Activated CD4-positive, alpha-beta T cell treated with anti-CD3 and anti-CD28 coated beads, Interleukin-2, amount 50 U/mL, for 1 hour (primary cell): Measurements from ENCODE around the gene GSX1.
"Not testable (repeated sequence)": the region's sequence is repeated elsewhere in the genome, so short reads cannot be mapped to it uniquely, and the experiment has no call there.

ENCODE experiments used
- DNase-seq: peaks from one replicate; pipeline ENCODE4 v3.0.0-alpha.2; 2020

The GSX1 gene

DNA sequence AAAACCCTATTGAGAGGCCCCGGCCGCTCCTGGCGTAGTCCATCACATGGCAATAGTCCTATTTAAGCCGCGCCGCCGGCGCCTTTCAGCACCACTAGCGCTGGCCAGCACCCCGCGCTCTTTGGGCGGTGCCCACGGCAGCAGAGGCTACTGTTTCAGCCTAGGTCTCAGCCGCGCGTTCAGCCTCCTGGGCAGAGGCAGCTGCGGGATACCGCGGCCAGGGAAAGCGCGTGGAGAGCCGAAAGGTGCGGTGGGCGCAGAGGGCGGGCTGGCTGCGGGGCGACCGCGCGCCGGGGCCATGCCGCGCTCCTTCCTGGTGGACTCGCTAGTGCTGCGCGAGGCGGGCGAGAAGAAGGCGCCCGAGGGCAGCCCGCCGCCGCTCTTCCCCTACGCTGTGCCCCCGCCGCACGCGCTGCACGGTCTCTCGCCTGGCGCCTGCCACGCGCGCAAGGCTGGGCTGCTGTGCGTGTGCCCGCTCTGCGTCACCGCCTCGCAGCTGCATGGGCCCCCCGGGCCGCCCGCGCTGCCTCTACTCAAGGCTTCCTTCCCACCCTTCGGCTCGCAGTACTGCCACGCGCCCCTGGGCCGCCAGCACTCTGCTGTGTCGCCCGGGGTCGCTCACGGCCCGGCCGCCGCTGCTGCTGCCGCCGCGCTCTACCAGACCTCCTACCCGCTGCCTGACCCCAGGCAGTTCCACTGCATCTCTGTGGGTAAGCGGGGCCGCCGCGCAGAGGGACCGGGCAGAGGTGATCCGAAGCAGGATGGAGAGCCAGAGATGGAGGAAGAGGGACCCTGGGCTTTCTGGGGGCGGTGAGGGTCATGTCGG is at the start of gene GSX1:
TSS of gene GSX1 (plus strand) at position 91 of the 826 bp plus-strand sequence. CDS start at position 299, 208 bp downstream.
- DNase-seq: peak; percentile 37

GRCh38 chr13:27744801-27745200 is 47.5 kb upstream of the GSX1 start:
- DNase-seq: no peak

GRCh38 chr13:27745301-27745700 is 47.0 kb upstream of the GSX1 start:
- no peak for DNase-seq

GRCh38 chr13:27748143-27748542 is 44.1 kb upstream of the GSX1 start:
- DNase-seq: not testable (repeated sequence)

DNA sequence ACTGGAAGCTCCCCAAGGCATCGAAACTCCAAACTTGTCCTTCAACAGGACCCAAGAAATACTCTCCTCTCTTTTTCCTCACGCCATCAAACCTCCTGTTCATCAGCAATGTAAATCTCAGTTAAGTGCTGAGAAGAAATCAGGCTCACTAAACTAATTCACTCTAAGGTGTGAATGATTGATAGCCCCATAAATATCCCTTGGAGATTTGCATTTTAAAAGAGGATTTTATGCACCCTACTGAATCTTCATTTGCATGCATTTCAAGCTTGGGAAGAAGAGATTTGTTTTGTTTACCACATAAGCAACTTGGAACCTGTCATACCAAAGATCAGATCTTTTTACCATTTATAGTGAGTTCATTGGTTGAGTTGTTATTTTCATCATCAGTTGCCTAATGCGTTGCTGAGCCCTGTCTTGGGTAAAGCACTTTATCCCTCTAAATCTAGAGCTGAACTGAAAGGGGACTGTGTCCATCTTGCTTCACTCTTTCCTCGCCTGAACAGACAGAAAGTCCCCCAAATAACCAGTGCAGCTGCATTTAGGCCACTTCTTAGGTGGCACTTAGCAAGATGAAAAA is 40.2 kb upstream of the GSX1 start:
- no peak for DNase-seq

GRCh38 chr13:27765650-27766049 is 26.6 kb upstream of the GSX1 start:
- DNase-seq: no peak

- DNase-seq: no peak
Observed at GRCh38 chr13:27770809-27771208, 21.5 kb upstream of the GSX1 start.

- DNase-seq: no peak
Observed at GRCh38 chr13:27772651-27773425, 19.4 kb upstream of the GSX1 start.

DNA sequence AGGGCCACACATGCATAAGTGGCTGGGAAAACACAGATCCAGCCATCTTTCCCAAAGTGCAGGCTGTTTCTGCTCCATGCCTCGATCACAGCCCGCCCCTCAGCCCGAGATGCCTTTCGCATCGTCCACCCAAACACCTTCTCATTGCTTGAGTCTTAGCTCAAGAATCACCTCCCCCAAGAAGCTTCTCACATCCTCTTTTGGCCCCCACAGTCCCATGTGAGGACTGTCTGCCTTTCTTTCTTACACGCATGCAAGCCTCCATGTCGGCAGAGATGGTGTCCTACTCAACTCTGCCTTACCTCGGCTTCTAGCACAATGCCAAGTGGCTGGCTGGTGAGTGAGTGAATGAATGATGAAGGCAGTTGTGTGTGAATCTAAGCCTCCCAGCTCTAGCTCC is 18.1 kb upstream of the GSX1 start:
- no peak for DNase-seq

DNA sequence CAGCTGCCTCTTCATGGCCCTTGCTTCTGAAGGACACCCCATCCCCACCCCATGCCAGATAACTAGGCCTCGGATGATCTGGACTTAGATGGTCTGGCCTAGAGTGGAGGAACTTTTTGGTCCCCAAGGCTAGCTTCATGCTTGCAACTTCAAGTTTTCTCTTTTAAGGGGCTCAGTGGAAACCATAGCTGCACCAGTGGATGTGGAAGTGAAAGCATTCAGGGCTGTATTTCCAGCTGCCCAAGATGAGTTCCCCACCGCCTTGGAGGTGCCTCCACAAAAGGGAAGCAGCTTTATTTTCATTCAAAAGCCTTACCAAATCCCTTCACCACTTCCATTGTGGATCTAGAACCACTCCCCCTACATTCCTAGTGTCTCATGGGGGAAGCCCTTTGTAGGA is 17.6 kb upstream of the GSX1 start:
- DNase-seq: no peak

DNA sequence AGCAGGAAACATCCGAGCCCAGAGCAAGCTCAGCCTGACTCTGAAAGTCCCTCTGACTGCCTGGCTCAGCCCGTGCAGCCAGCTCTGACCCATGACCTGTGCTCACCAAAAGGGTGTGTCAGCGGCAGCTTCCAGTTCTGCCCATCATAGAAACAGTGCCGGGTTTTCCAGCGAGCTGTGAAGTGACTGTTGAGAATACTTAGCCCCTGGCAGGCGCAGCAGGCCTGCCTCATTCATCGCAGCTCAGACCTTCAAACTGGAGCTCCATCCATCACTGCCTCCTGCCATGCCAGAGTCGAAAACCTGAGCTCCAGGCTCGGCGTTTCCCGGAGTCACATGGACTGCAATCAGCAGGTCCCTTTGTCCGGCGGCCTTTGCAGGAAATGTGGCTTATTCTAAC is 16.3 kb upstream of the GSX1 start:
- no peak for DNase-seq

DNA sequence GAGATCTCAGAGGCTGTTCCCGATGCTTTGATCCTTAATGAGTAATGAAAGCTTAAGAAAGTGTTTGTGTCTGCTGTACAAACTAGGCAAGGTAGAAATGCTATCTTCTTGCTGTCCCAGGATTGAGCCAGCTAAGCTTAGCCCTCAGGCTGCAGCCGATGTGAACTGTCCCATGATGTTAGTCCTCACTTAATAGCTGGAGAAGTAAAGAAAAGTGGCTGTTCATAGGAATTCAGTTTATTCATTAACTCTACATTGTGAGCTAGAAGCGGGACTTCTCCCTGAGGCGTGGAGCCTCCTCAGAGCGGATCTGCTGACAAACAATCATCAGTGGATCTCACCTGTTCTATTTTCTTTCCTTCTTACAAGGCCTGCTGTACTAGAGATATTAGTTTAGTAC is 10.1 kb upstream of the GSX1 start:
- DNase-seq: no peak

DNA sequence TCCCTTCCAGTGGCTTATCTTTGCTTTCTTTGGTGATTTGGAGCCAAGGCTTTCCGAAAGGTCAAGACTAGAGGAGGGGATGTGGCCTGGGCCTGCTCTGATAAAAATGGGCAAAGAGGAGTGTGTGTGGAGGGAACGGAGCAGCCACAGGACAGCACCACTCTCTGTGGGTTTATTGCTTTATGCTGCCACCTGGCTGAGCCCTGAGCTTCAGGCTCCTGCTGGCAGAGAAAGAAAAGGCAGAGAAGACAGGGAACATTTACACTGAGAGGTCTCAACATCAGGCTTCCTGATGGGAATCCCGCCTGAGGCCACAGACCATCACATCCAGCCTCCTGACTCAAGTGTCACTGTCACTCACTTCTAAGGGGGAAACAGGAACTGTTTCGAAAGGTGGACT is 9.2 kb upstream of the GSX1 start:
- DNase-seq: no peak

- no peak for DNase-seq
Observed at GRCh38 chr13:27788271-27788670, 4.0 kb upstream of the GSX1 start.

DNA sequence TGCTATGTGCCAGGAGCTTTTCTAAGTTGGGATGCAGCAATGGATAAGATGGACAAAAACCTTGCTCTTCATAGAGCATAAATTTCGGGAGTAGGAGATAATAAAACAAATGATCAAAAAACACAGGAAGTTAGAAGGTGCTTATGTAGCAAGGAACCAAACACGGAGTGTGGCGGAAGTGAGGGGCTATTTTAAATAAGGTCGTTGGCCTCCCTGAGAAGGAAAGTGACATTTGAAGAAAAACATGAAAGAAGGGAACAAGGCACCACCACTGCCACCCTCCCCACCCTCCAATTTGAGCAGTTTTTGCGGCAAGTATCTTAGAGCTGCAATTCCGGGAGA is 3.2 kb upstream of the GSX1 start:
- DNase-seq: no peak

DNA sequence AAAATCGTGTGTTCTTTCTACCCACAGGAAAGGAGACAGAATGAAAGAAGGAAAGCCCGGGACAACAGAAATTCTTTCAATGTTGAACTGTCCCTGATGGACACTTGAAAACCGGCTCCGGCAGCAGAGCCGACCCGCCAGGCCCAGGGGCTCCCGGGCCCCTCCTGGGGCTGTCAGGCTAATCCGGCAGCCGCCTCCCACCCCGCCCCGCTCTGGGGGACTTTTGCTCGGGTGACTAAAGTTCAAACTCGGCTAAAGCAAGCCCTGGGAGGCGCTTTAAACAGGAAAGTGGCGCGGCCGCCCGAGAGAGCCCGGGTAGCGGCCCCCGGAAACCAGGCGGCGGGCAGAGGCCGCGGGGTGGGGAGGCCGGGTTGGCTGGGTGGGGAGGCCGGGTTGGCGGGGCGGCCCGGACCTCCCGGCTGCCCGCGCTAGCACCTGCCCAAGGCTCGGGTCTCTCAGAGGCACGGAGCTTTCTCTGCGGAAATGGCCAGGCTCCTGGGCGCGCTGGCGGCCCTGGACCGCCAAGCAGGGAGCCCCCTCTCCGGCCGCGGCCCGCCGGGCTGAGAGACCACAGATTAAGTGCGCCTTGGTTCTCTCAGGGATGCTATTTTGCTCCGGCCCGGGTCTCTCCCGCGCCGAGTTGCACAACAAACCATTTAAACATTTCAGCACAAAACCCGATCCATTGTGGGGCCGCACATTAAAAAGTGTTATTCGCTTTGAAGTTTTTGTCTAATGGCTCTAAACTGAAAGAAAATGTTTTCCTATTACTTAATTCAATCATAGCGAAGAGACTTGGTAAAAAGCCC is 2.6 kb upstream of the GSX1 start:
- DNase-seq: no peak

DNA sequence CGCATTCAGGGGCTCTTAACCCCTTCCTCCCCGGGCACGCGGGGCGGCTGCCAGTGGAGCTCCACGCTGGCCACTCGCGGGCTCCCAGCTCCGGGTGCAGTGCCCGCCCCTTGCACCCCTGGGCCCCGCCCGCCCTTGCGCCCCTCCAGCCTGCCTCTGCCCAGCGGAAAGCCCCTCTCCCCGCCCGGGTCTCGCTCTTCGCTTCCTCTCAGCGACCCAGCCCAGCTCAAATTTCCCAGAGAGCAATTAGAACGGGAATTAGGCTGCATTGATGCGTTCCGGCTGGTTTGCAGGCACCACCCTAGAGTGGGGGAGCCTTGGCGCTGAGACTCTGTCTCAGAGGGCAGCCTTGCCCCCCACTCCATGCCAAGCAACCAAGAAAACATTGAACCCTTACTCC is 1.8 kb upstream of the GSX1 start:
- DNase-seq: no peak

- DNase-seq: no peak
Observed at GRCh38 chr13:27791146-27791900, 960 bp upstream of the GSX1 start.

DNA sequence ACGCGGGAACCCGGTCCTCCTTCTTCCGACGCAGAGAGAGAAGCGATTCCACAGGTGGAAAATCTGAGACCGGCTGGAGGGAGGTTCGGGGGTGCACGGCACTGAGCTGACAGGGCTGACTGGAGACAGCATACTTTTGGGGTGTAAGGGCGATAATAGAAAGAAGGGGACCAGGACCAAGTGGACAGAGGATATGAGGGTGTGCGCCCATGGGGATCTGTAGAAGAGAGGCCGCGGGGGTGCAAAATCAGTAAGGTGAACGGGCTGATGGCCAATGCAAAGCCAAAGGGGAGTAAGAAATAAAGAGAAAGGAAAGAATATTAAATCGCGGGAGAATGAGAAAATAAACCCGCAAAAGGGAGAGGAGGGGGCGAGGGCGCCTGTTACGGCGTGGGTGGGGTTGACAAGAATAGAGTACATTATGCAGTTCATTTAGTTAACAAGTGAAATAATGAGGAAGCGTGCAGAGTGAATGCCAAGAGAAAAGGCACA is 336 bp upstream of the GSX1 start:
- no peak for DNase-seq

DNA sequence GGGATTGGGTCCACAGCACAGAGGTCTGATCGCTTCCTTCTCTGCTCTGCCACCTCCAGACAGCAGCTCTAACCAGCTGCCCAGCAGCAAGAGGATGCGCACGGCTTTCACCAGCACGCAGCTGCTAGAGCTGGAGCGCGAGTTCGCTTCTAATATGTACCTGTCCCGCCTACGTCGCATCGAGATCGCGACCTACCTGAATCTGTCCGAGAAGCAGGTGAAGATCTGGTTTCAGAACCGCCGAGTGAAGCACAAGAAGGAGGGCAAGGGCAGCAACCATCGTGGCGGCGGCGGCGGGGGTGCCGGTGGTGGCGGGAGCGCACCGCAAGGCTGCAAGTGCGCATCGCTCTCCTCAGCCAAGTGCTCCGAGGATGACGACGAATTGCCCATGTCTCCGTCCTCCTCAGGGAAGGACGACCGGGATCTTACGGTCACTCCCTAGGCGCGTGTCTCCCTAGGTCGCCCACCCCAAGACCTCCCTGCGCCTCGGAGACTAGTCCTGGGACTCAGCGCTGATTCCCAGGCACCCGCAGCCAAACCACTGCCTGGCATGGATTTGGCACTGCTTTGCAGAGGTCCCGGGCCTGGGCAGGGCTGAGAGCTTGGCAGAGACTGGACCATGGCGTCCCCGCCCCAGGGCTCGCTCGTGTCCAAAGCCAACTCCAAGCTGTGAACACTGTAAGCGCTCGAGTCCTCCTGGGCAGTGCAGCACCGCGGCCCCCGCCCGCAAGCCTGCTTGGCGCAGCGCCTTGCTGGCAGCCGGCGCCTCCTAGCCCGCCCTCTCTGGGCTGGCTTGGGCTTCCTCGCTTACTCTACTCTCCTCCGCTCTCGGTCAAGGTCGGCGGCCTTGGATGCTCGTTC is 1.5 kb downstream of the GSX1 start:
- no peak for DNase-seq

DNA sequence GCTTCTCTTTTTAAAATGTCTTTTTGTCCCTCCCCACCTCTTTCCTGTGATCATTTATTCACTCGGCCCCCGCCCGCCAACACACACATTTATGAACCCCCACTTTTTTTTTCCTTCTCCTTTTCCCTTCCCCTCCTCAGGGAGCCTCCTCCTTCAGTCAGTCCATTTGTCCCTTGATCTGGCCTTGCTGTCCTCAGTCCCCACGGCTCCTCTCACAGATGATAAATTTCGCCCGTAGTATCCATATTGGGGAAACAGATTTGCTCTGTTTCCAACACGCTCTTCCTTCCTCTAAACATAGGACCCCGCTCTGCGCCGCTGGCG is 2.0 kb downstream of the GSX1 start:
- no peak for DNase-seq
